Activated CD4-positive, CD25-positive, alpha-beta regulatory T cell (primary cell): ENCODE results near the gene PDXK.
A peak's percentile ranks its signal among the peaks of the same experiment; 100 is the strongest.

ENCODE experiments used
- DNase-seq, 4 experiments: peaks; one replicate each; lab custom pipeline; 2025; lab: John Stamatoyannopoulos, UW

PDXK gene

GRCh38 chr21:43806017-43806710, 87.2 kb downstream of the PDXK start:
- DNase-seq = no peak

DNA sequence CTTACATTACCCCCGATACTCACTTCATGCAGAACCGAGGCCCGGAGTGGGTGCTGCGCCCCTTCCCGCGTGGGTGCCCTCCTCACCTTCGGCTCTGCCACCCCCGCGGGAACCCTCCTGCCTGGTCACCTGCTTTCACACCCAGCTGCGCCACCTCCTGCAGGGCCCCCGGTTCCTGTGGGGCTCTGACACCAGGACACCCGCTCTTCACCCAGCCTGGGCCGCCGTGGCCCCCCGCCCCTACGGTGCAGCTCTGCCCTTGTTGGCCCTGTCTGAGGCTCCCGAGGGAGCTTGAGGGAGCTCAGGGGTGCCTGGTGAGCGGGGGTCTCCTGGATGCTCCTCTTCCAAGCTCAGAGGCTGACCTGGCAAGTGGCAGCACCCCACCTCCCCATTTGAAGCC, 89.4 kb downstream of the PDXK start:
- DNase-seq = no peak

- no peak for DNase-seq
Observed at GRCh38 chr21:43808832-43809251, 89.9 kb downstream of the PDXK start.

GRCh38 chr21:43809346-43809799, 90.4 kb downstream of the PDXK start:
- DNase-seq = no peak

- no peak for DNase-seq
Observed at GRCh38 chr21:43809853-43810504, 91.0 kb downstream of the PDXK start.

- DNase-seq = peak; percentile 74 to 95 (median 86)
Observed at GRCh38 chr21:43810505-43811261, 91.8 kb downstream of the PDXK start.

DNA sequence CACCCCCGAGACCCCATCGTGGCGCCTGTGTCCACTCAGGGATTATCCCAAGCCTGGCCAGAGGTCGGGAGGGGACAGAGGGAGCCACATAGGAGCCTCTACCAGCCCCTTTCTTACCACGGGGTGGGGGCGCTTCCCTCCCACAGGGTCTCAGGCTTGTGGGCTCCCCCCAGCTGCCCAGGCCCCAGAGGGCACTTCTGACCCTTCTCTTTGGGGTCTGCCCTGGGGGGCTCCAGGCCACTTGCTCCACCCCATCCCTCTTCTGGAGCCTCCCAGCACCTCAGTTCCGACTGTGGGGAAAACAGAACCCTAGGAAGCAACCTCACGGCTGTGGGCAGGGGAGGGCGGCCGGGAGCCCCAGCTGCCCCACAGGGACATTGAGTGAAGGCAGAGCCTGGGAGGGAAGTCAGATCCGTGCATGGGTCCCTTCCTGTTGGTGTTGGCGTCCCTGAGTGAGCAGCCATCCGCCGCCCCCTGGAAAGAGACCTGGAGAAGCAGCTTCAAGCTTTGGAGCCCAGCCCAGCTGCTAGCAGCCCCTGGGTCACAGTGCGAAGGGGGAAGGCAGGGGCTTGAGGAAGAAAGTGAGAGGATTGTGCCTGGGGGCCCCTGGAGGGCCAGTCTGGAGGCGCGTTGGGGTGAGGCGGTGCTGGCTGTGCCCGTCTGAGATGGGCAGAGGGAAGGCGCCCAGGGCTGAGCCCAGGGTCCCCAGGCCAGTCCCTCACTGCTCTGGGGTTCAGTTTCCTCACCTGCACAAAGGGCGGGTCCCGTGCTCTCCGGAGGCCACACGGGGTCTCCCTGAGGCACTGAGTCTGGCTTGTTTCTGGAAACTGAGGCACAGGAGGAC, 92.6 kb downstream of the PDXK start:
- no peak for DNase-seq
